Lower lobe of right lung (tissue), 2 donors: ENCODE measurements around the gene UBE2N. TPM values are rescaled to one million over a fixed set of nuclear protein-coding genes. Genes with fewer than 3 reads are reported as not detected.

Experiments used
- ATAC-seq, 2 donors: fragments of 200-7000 bp; cut with Tn5 transposase; one replicate each; pipeline ENCODE4 v1.9.1; 2020 to 2022; ENCODE audit warnings: mild to moderate bottlenecking in 2 of 2, moderate library complexity in 2 of 2
- DNase-seq: peaks from one replicate; pipeline ENCODE4 v3.0.0-alpha.2; 2020
- H3K27ac ChIP-seq: fragments of 200-600 bp; one replicate; pipeline ENCODE4 v1.8.0; 2022
- H3K27me3 ChIP-seq: fragments of 200-600 bp; one replicate; pipeline ENCODE4 v1.8.0; 2022; ENCODE audit warnings: low read depth
- H3K36me3 ChIP-seq: fragments of 200-600 bp; one replicate; pipeline ENCODE4 v1.8.0; 2022; ENCODE audit warnings: mild to moderate bottlenecking
- H3K4me1 ChIP-seq: fragments of 200-600 bp; one replicate; pipeline ENCODE4 v1.8.0; 2022
- H3K4me3 ChIP-seq: fragments of 200-600 bp; one replicate; pipeline ENCODE4 v1.8.0; 2022; ENCODE audit warnings: mild to moderate bottlenecking
- H3K9me3 ChIP-seq: fragments of 200-600 bp; one replicate; pipeline ENCODE4 v1.8.0; 2022
- intact Hi-C: fragments of 100-400 bp; cut with DNase I; formaldehyde crosslinking; loops from one replicate; pipeline ENCODE4 v1.11.0; 2022
- total RNA-seq: library from RNA; stranded (reverse); fragmentation: NEBNext Ultra II Directional; extraction: Animal tissue kit (Norgen Biotek cat#: 25700); gene quantifications from one replicate; pipeline ENCODE4 v1.2.1, GENCODE V29; 2021
- TF ChIP-seq, protein P1 (sequence below): fragments of 200-600 bp; IDR thresholded peaks from one replicate; pipeline ENCODE4 v1.8.0; 2022; ENCODE audit warnings: antibody characterized with exemption, mild to moderate bottlenecking
- donor health status: DM: no; HTN: yes; CAD: no; lungs with severe emphysema.

UBE2N gene
- total RNA-seq, 1 donor from 2014 or later = 65.7 TPM

GRCh38 chr12:93442411-93443340 is 929 bp upstream of the UBE2N start:
- Histone ChIP-seq H3K4me1 (peaks cover 34% of the 10 kb centered on the region), H3K27me3 (no peaks in the 10 kb centered on the region), H3K27ac (peak overlapping the region; percentile 95), H3K9me3 (no peaks in the 10 kb centered on the region), H3K4me3 (peak overlapping the region; percentile 90), H3K36me3 (no peaks in the 10 kb centered on the region)
- TF ChIP-seq, protein P1, sequence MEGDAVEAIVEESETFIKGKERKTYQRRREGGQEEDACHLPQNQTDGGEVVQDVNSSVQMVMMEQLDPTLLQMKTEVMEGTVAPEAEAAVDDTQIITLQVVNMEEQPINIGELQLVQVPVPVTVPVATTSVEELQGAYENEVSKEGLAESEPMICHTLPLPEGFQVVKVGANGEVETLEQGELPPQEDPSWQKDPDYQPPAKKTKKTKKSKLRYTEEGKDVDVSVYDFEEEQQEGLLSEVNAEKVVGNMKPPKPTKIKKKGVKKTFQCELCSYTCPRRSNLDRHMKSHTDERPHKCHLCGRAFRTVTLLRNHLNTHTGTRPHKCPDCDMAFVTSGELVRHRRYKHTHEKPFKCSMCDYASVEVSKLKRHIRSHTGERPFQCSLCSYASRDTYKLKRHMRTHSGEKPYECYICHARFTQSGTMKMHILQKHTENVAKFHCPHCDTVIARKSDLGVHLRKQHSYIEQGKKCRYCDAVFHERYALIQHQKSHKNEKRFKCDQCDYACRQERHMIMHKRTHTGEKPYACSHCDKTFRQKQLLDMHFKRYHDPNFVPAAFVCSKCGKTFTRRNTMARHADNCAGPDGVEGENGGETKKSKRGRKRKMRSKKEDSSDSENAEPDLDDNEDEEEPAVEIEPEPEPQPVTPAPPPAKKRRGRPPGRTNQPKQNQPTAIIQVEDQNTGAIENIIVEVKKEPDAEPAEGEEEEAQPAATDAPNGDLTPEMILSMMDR = no peak
- intact Hi-C loops = no loop called here
- DNase-seq = no peak
- peak in 1 of 2 donors; percentile 3 for ATAC-seq

- peaks cover 42% of the 10 kb centered on the region for H3K4me1 ChIP-seq
- H3K27me3 ChIP-seq = no peaks in the 10 kb centered on the region
- H3K36me3 ChIP-seq = no peaks in the 10 kb centered on the region
- DNase-seq (peak; percentile 73), ATAC-seq (peak; percentile 48 to 51)
- peak overlapping the region; percentile 90 for H3K4me3 ChIP-seq
- no peaks in the 10 kb centered on the region for H3K9me3 ChIP-seq
- H3K27ac ChIP-seq = peak overlapping the region; percentile 95
- TF ChIP-seq, protein P1 = no peak
- intact Hi-C loops = no loop called here
Observed at GRCh38 chr12:93441081-93441616, 598 bp downstream of the UBE2N start.

- peak overlapping the region; percentile 90 for H3K4me3 ChIP-seq
- TF ChIP-seq, protein P1 = no peak
- DNase-seq (no peak), ATAC-seq (no peak)
- H3K36me3 ChIP-seq = no peaks in the 10 kb centered on the region
- H3K27me3 ChIP-seq = no peaks in the 10 kb centered on the region
- H3K4me1 ChIP-seq = peaks cover 43% of the 10 kb centered on the region
- H3K9me3 ChIP-seq = no peaks in the 10 kb centered on the region
- H3K27ac ChIP-seq = no peak overlapping the region
- intact Hi-C loops = no loop called here
Observed at GRCh38 chr12:93440043-93440835, 1.5 kb downstream of the UBE2N start.

DNA sequence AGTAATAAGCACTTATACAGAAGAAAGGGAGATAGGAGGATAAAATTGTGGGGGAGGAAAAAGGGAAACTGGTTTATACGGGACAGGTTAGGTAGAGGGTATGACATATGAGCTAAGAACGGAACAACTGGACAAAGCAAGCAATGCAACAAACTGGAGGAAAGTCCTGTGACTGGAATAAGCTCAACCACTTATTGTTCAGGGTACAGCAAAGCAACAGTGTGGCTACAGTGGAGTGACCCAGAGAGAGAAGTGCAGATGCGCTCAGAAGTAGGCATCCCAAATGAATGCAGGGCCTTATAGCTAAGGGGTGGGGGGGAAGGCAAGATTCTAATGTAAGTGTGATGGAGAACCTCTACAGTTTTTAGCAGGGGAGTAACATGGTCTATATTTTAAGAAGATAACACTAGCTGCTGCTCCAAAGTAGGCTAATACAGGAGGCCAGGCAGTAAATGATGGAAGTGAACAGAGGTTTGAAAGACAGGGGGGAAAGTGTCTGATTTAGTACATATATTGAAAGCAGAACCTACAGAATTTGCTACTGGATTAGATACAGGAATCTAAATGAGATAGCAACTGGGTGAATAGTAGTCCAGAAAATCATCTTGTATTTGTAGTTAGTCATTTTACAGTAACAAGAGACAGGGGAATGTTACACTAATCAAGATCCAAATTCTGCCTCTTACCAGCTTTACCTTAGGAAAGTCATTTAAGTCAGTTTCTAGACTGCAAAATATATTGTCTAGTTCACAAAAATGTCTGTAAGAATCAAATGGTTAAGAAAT is 3.3 kb downstream of the UBE2N start:
- intact Hi-C loops = no loop called here
- H3K4me1 ChIP-seq = peaks cover 61% of the 10 kb centered on the region
- ATAC-seq = no peak
- no peaks in the 10 kb centered on the region for H3K27me3 ChIP-seq
- TF ChIP-seq, protein P1 = no peak
- no peaks in the 10 kb centered on the region for H3K9me3 ChIP-seq
- H3K4me3 ChIP-seq = no peak overlapping the region
- H3K36me3 ChIP-seq = no peaks in the 10 kb centered on the region
- no peak for DNase-seq
- no peak overlapping the region for H3K27ac ChIP-seq
